VCaP (cell line): Measurements from ENCODE around the gene SPATA9.

ENCODE experiments used
- H3K27ac ChIP-seq: fragments of 450-650 bp; 2 replicates; pipeline ENCODE4 v1.5.1; 2017
- TF ChIP-seq, protein P1 (sequence below): fragments of 450-650 bp; conservative IDR thresholded peaks from 2 replicates; pipeline ENCODE4 v1.5.1; 2017; ENCODE audit warnings: mild to moderate bottlenecking, moderate library complexity

Gene SPATA9

GRCh38 chr5:95727764-95728191 lies 45.0 kb upstream of the SPATA9 start:
- TF ChIP-seq, protein P1, sequence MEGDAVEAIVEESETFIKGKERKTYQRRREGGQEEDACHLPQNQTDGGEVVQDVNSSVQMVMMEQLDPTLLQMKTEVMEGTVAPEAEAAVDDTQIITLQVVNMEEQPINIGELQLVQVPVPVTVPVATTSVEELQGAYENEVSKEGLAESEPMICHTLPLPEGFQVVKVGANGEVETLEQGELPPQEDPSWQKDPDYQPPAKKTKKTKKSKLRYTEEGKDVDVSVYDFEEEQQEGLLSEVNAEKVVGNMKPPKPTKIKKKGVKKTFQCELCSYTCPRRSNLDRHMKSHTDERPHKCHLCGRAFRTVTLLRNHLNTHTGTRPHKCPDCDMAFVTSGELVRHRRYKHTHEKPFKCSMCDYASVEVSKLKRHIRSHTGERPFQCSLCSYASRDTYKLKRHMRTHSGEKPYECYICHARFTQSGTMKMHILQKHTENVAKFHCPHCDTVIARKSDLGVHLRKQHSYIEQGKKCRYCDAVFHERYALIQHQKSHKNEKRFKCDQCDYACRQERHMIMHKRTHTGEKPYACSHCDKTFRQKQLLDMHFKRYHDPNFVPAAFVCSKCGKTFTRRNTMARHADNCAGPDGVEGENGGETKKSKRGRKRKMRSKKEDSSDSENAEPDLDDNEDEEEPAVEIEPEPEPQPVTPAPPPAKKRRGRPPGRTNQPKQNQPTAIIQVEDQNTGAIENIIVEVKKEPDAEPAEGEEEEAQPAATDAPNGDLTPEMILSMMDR = no peak
- H3K27ac ChIP-seq = peak overlapping the region; percentile 36

DNA sequence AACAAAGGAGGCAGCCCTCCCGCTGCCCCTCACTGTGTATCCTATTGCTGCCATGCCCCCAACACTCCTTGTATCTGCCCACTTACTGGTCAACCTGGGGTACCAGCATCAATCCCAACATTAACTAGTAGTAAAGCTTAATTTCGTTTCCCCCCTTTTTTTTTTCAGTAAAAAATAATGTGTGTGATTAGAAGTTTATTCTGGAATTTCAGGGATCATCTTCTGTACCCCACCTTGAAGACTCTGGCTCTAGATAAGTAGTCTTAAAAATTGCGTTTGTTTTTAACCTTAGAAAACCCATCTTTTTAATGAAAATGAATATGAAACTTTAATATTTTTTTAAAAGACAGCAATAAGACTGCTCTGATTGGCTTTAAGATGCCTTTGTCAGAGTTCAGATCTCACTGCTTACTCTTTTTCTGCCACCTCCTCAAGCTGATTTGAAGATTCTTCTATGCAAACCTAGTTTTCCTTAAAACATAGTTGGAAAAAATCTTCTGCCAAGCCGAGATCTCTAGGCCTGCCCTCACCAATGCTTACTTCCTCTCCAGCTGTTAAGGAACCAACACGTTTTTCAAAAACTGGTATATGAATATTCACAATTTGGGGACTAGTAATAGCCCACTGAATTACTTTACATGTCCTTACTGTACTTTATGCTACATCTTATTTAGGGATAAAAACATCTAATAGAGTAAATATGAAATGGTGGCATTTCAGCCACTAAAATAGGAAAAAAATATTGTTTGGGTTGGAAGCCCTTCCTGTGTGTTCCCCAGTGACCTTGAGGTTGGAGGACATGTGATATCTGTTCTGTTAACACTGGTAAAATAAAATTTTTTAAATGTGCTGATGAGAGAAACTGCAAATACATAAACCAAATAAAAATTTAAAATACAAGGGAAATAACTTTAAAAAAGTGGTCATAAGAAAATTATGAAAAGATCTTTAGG lies 44.3 kb upstream of the SPATA9 start:
- TF ChIP-seq, protein P1 = no peak
- peak overlapping the region; percentile 36 for H3K27ac ChIP-seq

- TF ChIP-seq, protein P1 = no peak
- no peak overlapping the region for H3K27ac ChIP-seq
These were observed 43.4 kb upstream of the SPATA9 start for GRCh38 chr5:95725937-95726810.

- TF ChIP-seq, protein P1 = no peak
- H3K27ac ChIP-seq = no peak overlapping the region
These were observed 42.5 kb upstream of the SPATA9 start for GRCh38 chr5:95725071-95725820.

GRCh38 chr5:95723632-95724369 lies 41.0 kb upstream of the SPATA9 start:
- TF ChIP-seq, protein P1 = no peak
- peak overlapping the region; percentile 28 for H3K27ac ChIP-seq

GRCh38 chr5:95721582-95722295 lies 38.9 kb upstream of the SPATA9 start:
- H3K27ac ChIP-seq = no peak overlapping the region
- TF ChIP-seq, protein P1 = no peak
